DMS 273 (cell line): ENCODE measurements around the gene MEGF11.
A peak's percentile ranks its signal among the peaks of the same experiment; 100 is the strongest.
"Not testable (repeated sequence)": the region's sequence is repeated elsewhere in the genome, so short reads cannot be mapped to it uniquely, and the experiment has no call there.

Experiments
- DNase-seq: peaks from one replicate; lab custom pipeline; 2025; ENCODE audit not compliant: unreplicated experiment; lab: John Stamatoyannopoulos, UW

MEGF11 gene

GRCh38 chr15:66014635-66015182 lies 238.8 kb downstream of the MEGF11 start:
- DNase-seq = no peak

GRCh38 chr15:66014022-66014421 lies 239.5 kb downstream of the MEGF11 start:
- DNase-seq = no peak

- no peak for DNase-seq
These were observed 244.5 kb downstream of the MEGF11 start for GRCh38 chr15:66008940-66009562.

- DNase-seq = peak; percentile 28
These were observed 245.8 kb downstream of the MEGF11 start for GRCh38 chr15:66007663-66008262.

DNA sequence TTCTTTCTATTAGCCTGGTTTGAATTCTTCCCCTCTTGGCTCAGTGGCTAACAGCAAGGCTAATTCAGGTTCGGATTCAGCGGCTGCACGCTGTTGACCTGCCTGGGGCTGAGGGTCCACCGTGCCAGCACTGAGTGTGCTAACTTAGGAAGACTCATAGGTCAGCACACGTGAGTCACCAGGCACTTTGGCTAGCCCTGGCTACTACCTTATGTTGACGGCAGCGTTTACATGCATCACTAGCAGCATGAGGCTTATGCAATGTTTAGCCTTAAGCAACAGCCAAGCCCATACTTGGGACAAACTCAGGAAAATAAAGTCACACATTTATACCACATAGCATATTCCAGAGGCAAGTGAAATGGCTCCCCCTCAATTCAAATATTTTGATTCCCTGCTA lies 246.6 kb downstream of the MEGF11 start:
- no peak for DNase-seq

DNA sequence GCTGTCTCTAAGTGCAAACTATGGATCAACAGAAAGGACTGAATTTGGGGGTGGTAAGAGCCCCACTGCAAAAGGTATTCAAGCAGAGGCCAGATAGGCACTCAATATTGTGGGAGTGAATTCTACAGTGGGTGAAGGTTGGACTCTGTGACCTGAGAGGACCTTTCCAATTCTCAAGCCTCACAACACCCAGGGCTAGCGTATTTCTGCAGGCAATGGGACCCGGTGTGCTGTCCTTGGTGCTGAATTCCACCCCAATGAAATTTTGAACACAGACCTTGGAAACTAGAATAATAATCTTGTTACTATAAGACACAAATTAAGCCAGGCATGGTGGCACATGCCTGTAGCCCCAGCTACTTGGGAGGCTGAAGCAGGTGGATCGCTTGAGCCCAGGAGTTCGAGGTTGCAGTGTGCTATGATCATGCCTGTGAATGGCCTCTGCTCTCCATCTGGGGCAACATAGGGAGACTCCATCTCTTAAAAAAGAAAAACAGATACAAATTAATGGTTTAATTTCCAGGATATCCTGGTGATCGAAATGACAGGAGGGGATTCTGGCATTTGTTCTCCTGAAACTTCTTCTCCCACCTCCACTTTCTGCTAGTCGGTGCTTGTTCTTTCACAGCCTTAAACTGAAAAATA lies 248.8 kb downstream of the MEGF11 start:
- DNase-seq = peak; percentile 24

DNA sequence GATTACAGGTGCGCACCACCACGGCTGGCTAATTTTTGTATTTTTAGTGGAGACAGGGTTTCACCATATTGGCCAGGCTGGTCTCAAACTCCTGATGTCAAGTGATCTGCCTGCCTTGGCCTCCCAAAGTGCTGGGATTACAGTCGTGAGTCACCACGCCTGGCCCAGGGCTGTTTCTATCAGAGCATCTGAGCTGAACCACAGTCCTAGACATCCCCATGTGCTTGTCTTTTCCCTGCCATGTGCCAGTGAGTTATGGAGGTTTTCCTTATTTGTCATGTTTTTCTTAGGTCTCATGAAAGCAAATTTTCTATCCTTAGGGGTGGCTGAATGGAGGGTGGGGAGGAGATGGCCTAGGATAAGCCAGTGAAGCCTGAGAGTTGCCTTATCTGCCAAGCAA lies 250.4 kb downstream of the MEGF11 start:
- DNase-seq = not testable (repeated sequence)

DNA sequence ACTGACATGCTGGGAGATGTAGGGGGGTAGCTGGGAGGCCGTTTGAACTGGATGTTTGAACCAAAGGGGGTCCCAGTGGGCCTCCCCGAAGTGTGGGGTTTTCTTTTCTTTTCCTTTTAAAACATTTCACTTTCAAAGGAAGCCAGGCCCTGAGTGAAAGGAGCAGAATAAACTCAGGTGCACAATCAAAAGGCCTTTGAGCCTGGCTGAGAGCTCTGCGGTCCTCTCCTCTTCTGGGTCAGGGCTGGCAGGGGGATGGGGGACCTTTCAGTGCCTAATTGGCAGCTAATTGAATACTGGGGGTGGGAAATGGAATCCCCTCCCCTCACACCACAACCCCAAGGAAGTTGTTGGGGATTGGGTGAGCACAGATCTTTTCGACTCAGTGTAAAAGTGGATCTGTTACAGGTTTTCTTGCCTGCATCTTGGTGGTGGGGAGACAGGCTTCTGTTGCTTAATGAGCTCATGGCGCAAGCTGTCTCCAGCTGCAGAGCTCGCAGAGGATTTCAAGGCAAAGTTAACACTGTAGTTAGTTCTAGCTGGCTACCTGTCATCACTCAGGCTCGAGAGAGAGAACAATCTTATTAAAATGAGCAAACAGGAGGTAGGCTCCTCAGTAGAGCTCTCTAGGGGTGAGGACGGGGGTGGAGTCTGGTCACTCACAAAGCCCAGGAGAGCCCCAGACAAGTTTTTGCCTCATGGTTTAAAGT lies 251.7 kb downstream of the MEGF11 start:
- no peak for DNase-seq

DNA sequence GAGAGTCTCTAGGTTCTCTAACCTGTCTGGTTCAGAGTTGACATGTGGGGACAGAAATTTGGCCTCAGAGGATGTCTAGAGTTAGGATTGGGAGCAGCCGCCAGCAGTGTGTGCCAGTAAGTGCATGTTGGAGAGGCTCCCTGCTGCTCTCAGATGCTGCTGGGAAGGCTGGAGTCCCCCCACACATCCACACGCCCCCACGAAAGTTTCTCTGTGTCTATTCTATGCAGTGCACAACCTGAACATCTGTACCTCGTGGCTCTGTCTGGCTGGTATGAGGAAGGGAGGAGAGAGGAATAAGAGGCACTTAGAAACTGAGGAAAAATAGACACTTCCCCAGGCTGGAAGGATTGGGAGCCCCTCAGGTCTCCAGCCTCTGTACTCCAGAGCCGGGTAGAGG lies 252.5 kb downstream of the MEGF11 start:
- DNase-seq = no peak

DNA sequence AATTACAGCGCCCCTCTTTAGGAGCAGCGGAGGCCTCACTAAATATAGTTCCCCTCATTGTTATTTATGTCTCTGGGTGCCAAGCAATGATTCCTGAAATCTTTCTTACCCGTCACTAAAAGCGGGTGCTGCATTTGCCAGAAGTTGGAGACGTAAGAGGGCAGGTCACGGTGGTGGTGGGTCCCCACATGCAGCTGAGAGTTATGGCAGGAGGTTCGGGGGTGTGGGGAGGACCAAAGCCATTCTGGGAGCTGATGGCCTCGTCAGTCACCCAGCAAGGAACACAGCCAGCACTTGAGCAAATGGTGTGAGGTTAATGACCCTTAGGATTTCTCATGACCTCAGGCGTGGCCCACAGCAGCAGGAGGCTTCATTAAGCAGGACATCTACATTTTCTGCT lies 255.1 kb downstream of the MEGF11 start:
- DNase-seq = no peak

DNA sequence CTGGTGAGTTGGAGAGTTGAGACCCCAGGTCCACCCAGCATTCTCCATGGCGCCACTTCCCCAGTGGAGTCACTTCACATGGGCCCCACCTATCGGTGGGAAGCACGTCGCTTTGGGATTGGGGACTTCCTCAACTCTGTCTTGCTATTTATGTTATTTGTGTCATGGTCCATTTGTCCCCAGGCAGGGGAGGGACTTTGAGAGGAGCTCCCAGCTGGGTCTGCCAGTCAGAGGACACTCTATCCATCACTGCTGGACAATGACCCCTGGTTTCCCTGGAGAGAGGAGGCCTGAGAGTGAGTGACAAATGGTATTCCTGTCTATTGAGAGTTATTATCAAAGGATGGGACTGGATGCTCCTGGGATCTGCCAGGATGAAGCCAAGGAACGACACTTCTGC lies 256.6 kb downstream of the MEGF11 start:
- DNase-seq = no peak

- no peak for DNase-seq
These were observed 258.7 kb downstream of the MEGF11 start for GRCh38 chr15:65994832-65995231.

GRCh38 chr15:65993762-65994161 lies 259.8 kb downstream of the MEGF11 start:
- no peak for DNase-seq

DNA sequence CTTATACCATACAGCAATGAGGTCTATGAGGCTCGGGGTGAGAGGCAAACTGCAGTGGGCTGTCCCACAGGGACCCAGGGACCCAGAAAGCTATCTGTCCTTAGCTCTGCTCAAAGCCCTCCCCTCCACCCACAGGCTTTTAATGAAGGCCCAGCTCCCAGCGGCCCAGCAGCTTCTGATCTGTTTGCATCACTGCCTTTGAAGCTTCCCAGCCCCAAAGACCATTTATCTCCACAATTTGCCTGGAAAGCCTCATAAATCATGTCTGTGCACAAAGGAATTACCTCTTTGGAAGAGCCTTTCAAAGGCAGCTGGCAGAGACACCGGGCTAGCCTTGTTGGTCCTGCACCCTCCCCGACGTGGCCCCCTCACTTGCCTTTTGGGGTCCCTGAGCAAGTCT lies 260.3 kb downstream of the MEGF11 start:
- no peak for DNase-seq

- no peak for DNase-seq
These were observed 261.6 kb downstream of the MEGF11 start for GRCh38 chr15:65991721-65992483.

GRCh38 chr15:65990298-65990981 lies 263.1 kb downstream of the MEGF11 start:
- no peak for DNase-seq

DNA sequence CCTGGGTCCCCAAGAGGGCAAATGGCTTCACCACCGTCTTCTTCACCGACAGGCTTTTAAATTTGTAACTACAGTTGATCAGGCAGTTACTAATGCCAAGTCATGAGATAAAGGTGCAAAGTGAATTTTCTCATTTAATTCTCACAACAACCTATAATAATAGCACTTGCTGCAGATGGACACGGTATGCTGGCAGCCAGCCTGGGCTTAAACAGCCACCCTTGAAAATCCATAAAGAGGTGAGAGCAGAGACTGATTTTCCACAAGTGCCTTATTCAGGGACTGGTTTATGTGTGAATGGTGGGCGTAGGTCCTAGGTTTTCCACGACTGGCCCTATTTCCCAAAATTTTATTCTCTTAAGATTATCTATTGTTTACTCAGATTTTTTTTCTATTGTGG lies 266.4 kb downstream of the MEGF11 start:
- no peak for DNase-seq

GRCh38 chr15:65986416-65986815 lies 267.1 kb downstream of the MEGF11 start:
- DNase-seq = no peak

- DNase-seq = no peak
These were observed 268.2 kb downstream of the MEGF11 start for GRCh38 chr15:65985387-65985786.

- DNase-seq = peak; percentile 42
These were observed 270.8 kb downstream of the MEGF11 start for GRCh38 chr15:65982627-65983322.
